Stomach (tissue), 9 donors: ENCODE data around the gene GTPBP4. TPM values are rescaled to one million over a fixed set of nuclear protein-coding genes. Genes with fewer than 3 reads are reported as not detected.

Experiments used
- DNase-seq, 2 donors: peaks; one replicate each; pipeline versions ENCODE4 v3.0.0 to v3.0.0-alpha.2; 2013 to 2019
- H3K27ac ChIP-seq, 5 donors: fragments of 200-600 bp in 4 of 5; sonication (generic) in 4 of 5; one replicate each; pipeline ENCODE4 v1.5.1; 2013 to 2019; ENCODE audit warnings: mild to moderate bottlenecking in 1 of 5, moderate library complexity in 1 of 5
- H3K27me3 ChIP-seq, 3 donors: fragments of 200-600 bp; sonication (generic); one replicate each; pipeline ENCODE4 v1.5.1; 2017 to 2019; ENCODE audit warnings: mixed run types in 1 of 3
- H3K36me3 ChIP-seq, 4 donors: fragments of 200-600 bp; sonication (generic); 1 replicate in 3 of 4; 2 replicates in 1 of 4; pipeline ENCODE4 v1.5.1; 2016 to 2019
- H3K4me1 ChIP-seq, 4 donors: fragments of 200-600 bp; sonication (generic); one replicate each; pipeline ENCODE4 v1.5.1; 2016 to 2019
- H3K4me3 ChIP-seq, 4 donors: fragments of 200-600 bp; sonication (generic) in 3 of 4; one replicate each; pipeline ENCODE4 v1.5.1; 2016 to 2019; ENCODE audit warnings: mild to moderate bottlenecking in 1 of 4
- H3K9me3 ChIP-seq, 4 donors: fragments of 200-600 bp; sonication (generic); one replicate each; pipeline ENCODE4 v1.5.1; 2016 to 2019
- CTCF ChIP-seq, 7 experiments: fragments of 450-650 bp in 4 of 7; fragments of 200-600 bp in 3 of 7; sonication (generic) in 3 of 7; IDR thresholded peaks; one replicate each; pipeline ENCODE4 v1.5.1; 2016 to 2019; ENCODE audit warnings: antibody characterized with exemption in 7 of 7, control low read depth in 2 of 7, mild to moderate bottlenecking in 1 of 7
- EP300 ChIP-seq: sonication (generic); formaldehyde crosslinking; IDR thresholded peaks from one replicate; pipeline ENCODE4 v1.6.1; 2017; ENCODE audit warnings: antibody characterized with exemption
- POLR2A ChIP-seq, 4 donors: fragments of 450-650 bp; IDR thresholded peaks; one replicate each; pipeline ENCODE4 v1.6.1; 2016; ENCODE audit warnings: antibody characterized with exemption in 4 of 4, control low read depth in 2 of 4, mild to moderate bottlenecking in 1 of 4, moderate library complexity in 1 of 4
- POLR2AphosphoS5 ChIP-seq, 3 donors: sonication (generic); formaldehyde crosslinking; IDR thresholded peaks; one replicate each; pipeline ENCODE4 v1.6.1; 2016; ENCODE audit warnings: antibody characterized with exemption in 3 of 3
- WGBS, 5 donors: extraction: QIAGEN DNeasy Blood & Tissue Kit in 3 of 5; methylation state at CpG; one replicate each; pipeline versions ENCODE4 v1.1.5 to v1.1.7; 2013 to 2018; 5-methylcytosine and 5-hydroxymethylcytosine counted together
- intact Hi-C: fragments of 100-400 bp; cut with DNase I; formaldehyde crosslinking; loops from one replicate; pipeline ENCODE4 v1.15.1; 2023; ENCODE audit warnings: low total_unique reads
- polyA plus RNA-seq, 3 donors: library from polyadenylated mRNA; stranded (reverse); fragments of 200-250 nt; gene quantifications; one replicate each; pipeline ENCODE4 v1.2.3, GENCODE V29; 2013
- total RNA-seq, 5 donors: library from RNA; depleted of rRNA; stranded (reverse); fragments of >200 nt; gene quantifications; one replicate each; pipeline versions ENCODE4 v1.1.0 to v1.2.3, GENCODE V29; 2014 to 2016
- donor health status: healthy with polysubstance abuse.
- donor health status: Bipolar disorder and iron deficiency.
- donor health status: healthy.

The GTPBP4 gene
- total and polyA plus RNA-seq, 8 donors: 8.8 to 61.7 (median 16.8) TPM

- TF ChIP-seq POLR2AphosphoS5 (IDR thresholded peaks at IDR 0.05) (no peak), POLR2A (IDR thresholded peaks at IDR 0.05) (no peak), EP300 (no peak), CTCF (IDR thresholded peaks at IDR 0.05) (no peak)
- WGBS, 5 donors: 90 to 96% (median 95%) methylated on average over 6 of the region's 6 CpGs
- no peak overlapping the region for H3K27ac ChIP-seq
- intact Hi-C loops: loop anchor here (10.0 kb wide), 2 partner anchors 50 to 70 kb away; partner anchors contain the start of gene IDI1
- H3K36me3 ChIP-seq: peaks cover 52 to 79% (median 78%) of the 10 kb centered on the region in 4 donors
- DNase-seq: no peak
- no peaks in the 10 kb centered on the region for H3K27me3 ChIP-seq
- no peak overlapping the region for H3K4me3 ChIP-seq
- H3K4me1 ChIP-seq: peaks cover 0 to 12% (median 5%) of the 10 kb centered on the region in 4 donors
- no peaks in the 10 kb centered on the region for H3K9me3 ChIP-seq
Observed at GRCh38 chr10:994836-995558, 6.8 kb downstream of the GTPBP4 start.

GRCh38 chr10:995559-995926 lies 7.3 kb downstream of the GTPBP4 start:
- intact Hi-C loops: loop anchor here (10.0 kb wide), 2 partner anchors 49 to 71 kb away; partner anchors contain the start of gene IDI1
- peaks cover 58 to 84% (median 84%) of the 10 kb centered on the region in 4 donors for H3K36me3 ChIP-seq

GRCh38 chr10:996031-996430 lies 7.8 kb downstream of the GTPBP4 start:
- no peaks in the 10 kb centered on the region for H3K27me3 ChIP-seq
- peaks cover 0 to 2% (median under 1%) of the 10 kb centered on the region in 4 donors for H3K4me1 ChIP-seq
- TF ChIP-seq EP300 (no peak), POLR2A (IDR thresholded peaks at IDR 0.05) (no peak), CTCF (IDR thresholded peaks at IDR 0.05) (no peak), POLR2AphosphoS5 (IDR thresholded peaks at IDR 0.05) (no peak)
- intact Hi-C loops: loop anchor here (10.0 kb wide), 2 partner anchors 49 to 71 kb away; partner anchors contain the start of gene IDI1
- H3K27ac ChIP-seq: no peak overlapping the region
- H3K9me3 ChIP-seq: no peaks in the 10 kb centered on the region
- peaks cover 62 to 89% (median 87%) of the 10 kb centered on the region in 4 donors for H3K36me3 ChIP-seq
- 96 to 98% (median 97%) methylated on average over 12 of the region's 12 CpGs for WGBS, 5 donors
- no peak overlapping the region for H3K4me3 ChIP-seq
- DNase-seq: no peak

More at GRCh38 chr10:995559-995926, 7.3 kb downstream of the GTPBP4 start:
- Histone ChIP-seq H3K9me3 (no peaks in the 10 kb centered on the region), H3K27ac (no peak overlapping the region), H3K27me3 (no peaks in the 10 kb centered on the region), H3K4me1 (peaks cover 0 to 7% (median 3%) of the 10 kb centered on the region in 4 donors), H3K4me3 (no peak overlapping the region)
- 89 to 96% (median 92%) methylated on average over 7 of the region's 7 CpGs for WGBS, 5 donors
- TF ChIP-seq CTCF (IDR thresholded peaks at IDR 0.05): no peak
- TF ChIP-seq EP300: no peak
- no peak for TF ChIP-seq POLR2A (IDR thresholded peaks at IDR 0.05)
- no peak for TF ChIP-seq POLR2AphosphoS5 (IDR thresholded peaks at IDR 0.05)
- DNase-seq: no peak

- peaks cover 76 to 100% (median 100%) of the 10 kb centered on the region in 4 donors for H3K36me3 ChIP-seq
- DNase-seq: no peak
- no peak for TF ChIP-seq POLR2A (IDR thresholded peaks at IDR 0.05)
- no peak for TF ChIP-seq POLR2AphosphoS5 (IDR thresholded peaks at IDR 0.05)
- TF ChIP-seq CTCF (IDR thresholded peaks at IDR 0.05): no peak
- TF ChIP-seq EP300: no peak
- H3K9me3 ChIP-seq: peaks cover 0 to 7% (median 6%) of the 10 kb centered on the region in 4 donors
- H3K27me3 ChIP-seq: no peaks in the 10 kb centered on the region
- H3K4me3 ChIP-seq: no peak overlapping the region
- no peak overlapping the region for H3K27ac ChIP-seq
- intact Hi-C loops: loop anchor here (10.0 kb wide), 2 partner anchors 47 to 73 kb away; partner anchors contain the start of gene IDI1
- WGBS, 5 donors: 86 to 89% (median 88%) methylated on average over 19 of the region's 19 CpGs
- H3K4me1 ChIP-seq: no peaks in the 10 kb centered on the region
Observed at GRCh38 chr10:997266-998022, 9.2 kb downstream of the GTPBP4 start.
